Measurements from ENCODE around the gene ADAMTS10. TPM values are rescaled to one million over a fixed set of nuclear protein-coding genes. Genes with fewer than 3 reads are reported as not detected.

ADAMTS10 gene
- total RNA-seq (2014; rRNA removed; shearing (Covaris generic)), result not detected in 2 replicates

GRCh38 chr19:8610041-8610935, at the start of gene ADAMTS10:
TSS of gene ADAMTS10 (minus strand) at chr19:8610715. CDS start at chr19:8605710, 5,005 bp downstream.
- DNase-seq, result no peak
- no peaks in the 10 kb centered on the region for H3K27me3 ChIP-seq
- H3K9me3 ChIP-seq (replicated peaks), result no peaks in the 10 kb centered on the region
- no peak within 1 kb of the TSS for H3K4me3 ChIP-seq
- no peak within 1 kb of the TSS for H3K27ac ChIP-seq
- H3K36me3 ChIP-seq, result no peaks in the 10 kb centered on the region
- H3K4me1 ChIP-seq, result no peaks in the 10 kb centered on the region

GRCh38 chr19:8659905-8660304, 49.4 kb upstream of the ADAMTS10 start:
- Histone ChIP-seq H3K27me3 (no peaks in the 10 kb centered on the region), H3K4me1 (no peaks in the 10 kb centered on the region), H3K27ac (no peak overlapping the region), H3K36me3 (no peaks in the 10 kb centered on the region), H3K9me3 (replicated peaks) (no peaks in the 10 kb centered on the region), H3K4me3 (no peak overlapping the region)
- DNase-seq, result no peak

- H3K4me3 ChIP-seq, result no peak overlapping the region
- no peak for DNase-seq
- no peaks in the 10 kb centered on the region for H3K27me3 ChIP-seq
Measured at GRCh38 chr19:8657869-8658268, 47.4 kb upstream of the ADAMTS10 start.

GRCh38 chr19:8655340-8655709, 44.8 kb upstream of the ADAMTS10 start:
- Histone ChIP-seq H3K27me3 (no peaks in the 10 kb centered on the region), H3K4me3 (no peak overlapping the region), H3K36me3 (no peaks in the 10 kb centered on the region), H3K4me1 (no peaks in the 10 kb centered on the region), H3K27ac (no peak overlapping the region), H3K9me3 (replicated peaks) (no peaks in the 10 kb centered on the region)
- no peak for DNase-seq

More at GRCh38 chr19:8657869-8658268, 47.4 kb upstream of the ADAMTS10 start:
- Histone ChIP-seq H3K27ac (no peak overlapping the region), H3K4me1 (no peaks in the 10 kb centered on the region), H3K36me3 (no peaks in the 10 kb centered on the region), H3K9me3 (replicated peaks) (no peaks in the 10 kb centered on the region)

GRCh38 chr19:8654591-8655339, 44.2 kb upstream of the ADAMTS10 start:
- no peaks in the 10 kb centered on the region for H3K4me1 ChIP-seq
- no peaks in the 10 kb centered on the region for H3K27me3 ChIP-seq
- H3K4me3 ChIP-seq, result no peak overlapping the region
- DNase-seq, result peak; percentile 19 to 57
- H3K27ac ChIP-seq, result no peak overlapping the region
- H3K36me3 ChIP-seq, result no peaks in the 10 kb centered on the region
- no peaks in the 10 kb centered on the region for H3K9me3 ChIP-seq (replicated peaks)

GRCh38 chr19:8648240-8648639, 37.7 kb upstream of the ADAMTS10 start:
- no peaks in the 10 kb centered on the region for H3K4me1 ChIP-seq
- H3K9me3 ChIP-seq (replicated peaks), result no peaks in the 10 kb centered on the region
- H3K36me3 ChIP-seq, result no peaks in the 10 kb centered on the region
- H3K4me3 ChIP-seq, result no peak overlapping the region
- no peak overlapping the region for H3K27ac ChIP-seq
- DNase-seq, result no peak
- no peaks in the 10 kb centered on the region for H3K27me3 ChIP-seq

- H3K4me1 ChIP-seq, result no peaks in the 10 kb centered on the region
- H3K36me3 ChIP-seq, result no peaks in the 10 kb centered on the region
- H3K4me3 ChIP-seq, result no peak overlapping the region
- H3K27ac ChIP-seq, result no peak overlapping the region
- DNase-seq, result no peak
- H3K9me3 ChIP-seq (replicated peaks), result no peaks in the 10 kb centered on the region
- H3K27me3 ChIP-seq, result no peaks in the 10 kb centered on the region
Measured at GRCh38 chr19:8643860-8644653, 33.5 kb upstream of the ADAMTS10 start.

GRCh38 chr19:8642561-8642960, 32.0 kb upstream of the ADAMTS10 start:
- Histone ChIP-seq H3K9me3 (replicated peaks) (no peaks in the 10 kb centered on the region), H3K27me3 (no peaks in the 10 kb centered on the region), H3K36me3 (no peaks in the 10 kb centered on the region), H3K4me3 (no peak overlapping the region), H3K27ac (no peak overlapping the region), H3K4me1 (no peaks in the 10 kb centered on the region)
- no peak for DNase-seq

GRCh38 chr19:8641908-8642547, 31.5 kb upstream of the ADAMTS10 start:
- Histone ChIP-seq H3K4me1 (no peaks in the 10 kb centered on the region), H3K36me3 (no peaks in the 10 kb centered on the region), H3K9me3 (replicated peaks) (no peaks in the 10 kb centered on the region), H3K4me3 (no peak overlapping the region), H3K27ac (no peak overlapping the region), H3K27me3 (no peaks in the 10 kb centered on the region)
- peak in 1 of 2 experiments; percentile 44 for DNase-seq

- H3K4me1 ChIP-seq, result no peaks in the 10 kb centered on the region
- no peak overlapping the region for H3K4me3 ChIP-seq
- H3K9me3 ChIP-seq (replicated peaks), result no peaks in the 10 kb centered on the region
- no peak for DNase-seq
- no peaks in the 10 kb centered on the region for H3K36me3 ChIP-seq
- H3K27ac ChIP-seq, result no peak overlapping the region
- no peaks in the 10 kb centered on the region for H3K27me3 ChIP-seq
Measured at GRCh38 chr19:8641221-8641907, 30.8 kb upstream of the ADAMTS10 start.

- Histone ChIP-seq H3K27me3 (no peaks in the 10 kb centered on the region), H3K4me3 (no peak overlapping the region), H3K27ac (no peak overlapping the region), H3K4me1 (no peaks in the 10 kb centered on the region), H3K9me3 (replicated peaks) (no peaks in the 10 kb centered on the region), H3K36me3 (no peaks in the 10 kb centered on the region)
- no peak for DNase-seq
Measured at GRCh38 chr19:8640402-8641004, 30.0 kb upstream of the ADAMTS10 start.

- Histone ChIP-seq H3K4me3 (no peak overlapping the region), H3K4me1 (no peaks in the 10 kb centered on the region), H3K36me3 (no peaks in the 10 kb centered on the region), H3K27ac (no peak overlapping the region), H3K27me3 (no peaks in the 10 kb centered on the region), H3K9me3 (replicated peaks) (no peaks in the 10 kb centered on the region)
- DNase-seq, result no peak
Measured at GRCh38 chr19:8639821-8640401, 29.4 kb upstream of the ADAMTS10 start.

GRCh38 chr19:8638078-8638619, 27.6 kb upstream of the ADAMTS10 start:
- no peak for DNase-seq
- Histone ChIP-seq H3K4me1 (no peaks in the 10 kb centered on the region), H3K27me3 (no peaks in the 10 kb centered on the region), H3K9me3 (replicated peaks) (no peaks in the 10 kb centered on the region), H3K27ac (no peak overlapping the region), H3K36me3 (no peaks in the 10 kb centered on the region), H3K4me3 (no peak overlapping the region)

Data from SJCRH30 (cell line).